Osteocyte (in vitro differentiated cells): ENCODE results near the gene S1PR2. TPM values are rescaled to one million over a fixed set of nuclear protein-coding genes. Genes with fewer than 3 reads are reported as not detected.

Experiments
- DNase-seq: peaks from one replicate; pipeline ENCODE4 v3.0.0; 2021; ENCODE audit warnings: mixed read lengths; ENCODE audit not compliant: unreplicated experiment; ENCODE audit errors: extremely low spot score
- H3K27ac Mint-ChIP-seq: one replicate; pipeline ENCODE4 v1.8.0; 2021; ENCODE audit warnings: mild to moderate bottlenecking, mixed read lengths; ENCODE audit not compliant: unreplicated experiment
- H3K27me3 Mint-ChIP-seq: one replicate; pipeline ENCODE4 v1.8.0; 2021; ENCODE audit warnings: mixed read lengths; ENCODE audit not compliant: unreplicated experiment
- H3K36me3 Mint-ChIP-seq: one replicate; pipeline ENCODE4 v1.8.0; 2021; ENCODE audit warnings: mixed read lengths; ENCODE audit not compliant: unreplicated experiment
- H3K4me1 Mint-ChIP-seq: one replicate; pipeline ENCODE4 v1.8.0; 2021; ENCODE audit warnings: mixed read lengths; ENCODE audit not compliant: unreplicated experiment
- H3K4me3 Mint-ChIP-seq: one replicate; pipeline ENCODE4 v1.8.0; 2021; ENCODE audit warnings: mild to moderate bottlenecking, moderate library complexity, mixed read lengths; ENCODE audit not compliant: unreplicated experiment
- H3K9me3 Mint-ChIP-seq: one replicate; pipeline ENCODE4 v1.8.0; 2021; ENCODE audit warnings: mixed read lengths; ENCODE audit not compliant: unreplicated experiment
- total RNA-seq: library from RNA; stranded (reverse); gene quantifications from 2 replicates; pipeline ENCODE4 v1.2.1, GENCODE V29; 2021
- TF ChIP-seq, protein P1 (sequence below): fragments of 200-600 bp; sonication (generic); IDR thresholded peaks from 2 replicates; pipeline ENCODE4 v1.5.0; 2021; ENCODE audit warnings: antibody characterized with exemption, mild to moderate bottlenecking, moderate library complexity

Gene S1PR2
- total RNA-seq, 1 donor from 2014 or later: 23.6 TPM

GRCh38 chr19:10223488-10224213 is 7.5 kb downstream of the S1PR2 start:
- Mint-ChIP-seq H3K9me3 (no peaks in the 10 kb centered on the region), H3K27me3 (no peaks in the 10 kb centered on the region), H3K4me3 (no peak overlapping the region), H3K36me3 (peaks cover 8% of the 10 kb centered on the region), H3K4me1 (peaks cover 19% of the 10 kb centered on the region), H3K27ac (no peak overlapping the region)
- TF ChIP-seq, protein P1, sequence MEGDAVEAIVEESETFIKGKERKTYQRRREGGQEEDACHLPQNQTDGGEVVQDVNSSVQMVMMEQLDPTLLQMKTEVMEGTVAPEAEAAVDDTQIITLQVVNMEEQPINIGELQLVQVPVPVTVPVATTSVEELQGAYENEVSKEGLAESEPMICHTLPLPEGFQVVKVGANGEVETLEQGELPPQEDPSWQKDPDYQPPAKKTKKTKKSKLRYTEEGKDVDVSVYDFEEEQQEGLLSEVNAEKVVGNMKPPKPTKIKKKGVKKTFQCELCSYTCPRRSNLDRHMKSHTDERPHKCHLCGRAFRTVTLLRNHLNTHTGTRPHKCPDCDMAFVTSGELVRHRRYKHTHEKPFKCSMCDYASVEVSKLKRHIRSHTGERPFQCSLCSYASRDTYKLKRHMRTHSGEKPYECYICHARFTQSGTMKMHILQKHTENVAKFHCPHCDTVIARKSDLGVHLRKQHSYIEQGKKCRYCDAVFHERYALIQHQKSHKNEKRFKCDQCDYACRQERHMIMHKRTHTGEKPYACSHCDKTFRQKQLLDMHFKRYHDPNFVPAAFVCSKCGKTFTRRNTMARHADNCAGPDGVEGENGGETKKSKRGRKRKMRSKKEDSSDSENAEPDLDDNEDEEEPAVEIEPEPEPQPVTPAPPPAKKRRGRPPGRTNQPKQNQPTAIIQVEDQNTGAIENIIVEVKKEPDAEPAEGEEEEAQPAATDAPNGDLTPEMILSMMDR: no peak
- DNase-seq: no peak

GRCh38 chr19:10222201-10222890 is 8.8 kb downstream of the S1PR2 start:
- Mint-ChIP-seq H3K4me1 (peaks cover 17% of the 10 kb centered on the region), H3K36me3 (peaks cover 8% of the 10 kb centered on the region), H3K27me3 (no peaks in the 10 kb centered on the region), H3K9me3 (no peaks in the 10 kb centered on the region), H3K4me3 (no peak overlapping the region), H3K27ac (no peak overlapping the region)
- TF ChIP-seq, protein P1: no peak
- no peak for DNase-seq

- Mint-ChIP-seq H3K27ac (no peak overlapping the region), H3K27me3 (no peaks in the 10 kb centered on the region), H3K4me3 (no peak overlapping the region), H3K9me3 (no peaks in the 10 kb centered on the region), H3K4me1 (peaks cover 5% of the 10 kb centered on the region), H3K36me3 (peaks cover 8% of the 10 kb centered on the region)
- TF ChIP-seq, protein P1: no peak
- no peak for DNase-seq
Measured at GRCh38 chr19:10220695-10221094, 10.4 kb downstream of the S1PR2 start.

DNA sequence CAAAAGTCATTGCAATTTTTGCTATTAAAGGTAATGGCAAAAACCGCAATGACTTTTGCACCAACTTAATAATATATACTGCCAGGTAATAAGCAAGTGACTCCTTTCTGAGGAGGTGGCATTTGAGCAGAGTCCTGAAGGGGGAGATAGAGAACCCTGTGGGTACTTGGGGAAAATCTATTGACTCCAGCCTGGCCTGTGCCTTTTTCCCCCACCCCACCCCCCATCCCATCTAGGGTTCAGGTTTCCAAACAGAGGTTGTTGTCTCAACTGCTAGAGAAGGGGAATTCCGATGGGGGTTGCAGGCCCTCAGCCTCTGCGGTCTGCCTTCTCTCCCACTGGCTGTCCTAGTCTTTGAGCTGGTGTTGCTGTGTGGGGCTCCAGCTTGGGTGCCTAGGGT is 11.5 kb downstream of the S1PR2 start:
- Mint-ChIP-seq H3K4me1 (peaks cover under 1% of the 10 kb centered on the region), H3K9me3 (no peaks in the 10 kb centered on the region), H3K36me3 (peaks cover 6% of the 10 kb centered on the region), H3K27me3 (no peaks in the 10 kb centered on the region), H3K27ac (no peak overlapping the region), H3K4me3 (no peak overlapping the region)
- DNase-seq: no peak
- TF ChIP-seq, protein P1: peak; percentile 41

GRCh38 chr19:10217085-10217484 is 14.0 kb downstream of the S1PR2 start:
- DNase-seq: no peak
- Mint-ChIP-seq H3K36me3 (no peaks in the 10 kb centered on the region), H3K27ac (no peak overlapping the region), H3K9me3 (no peaks in the 10 kb centered on the region), H3K4me3 (no peak overlapping the region), H3K4me1 (no peaks in the 10 kb centered on the region), H3K27me3 (no peaks in the 10 kb centered on the region)
- TF ChIP-seq, protein P1: no peak
